ENCODE data around the gene HERC2.
"Not testable (repeated sequence)": the region's sequence is repeated elsewhere in the genome, so short reads cannot be mapped to it uniquely, and the experiment has no call there.

HERC2 gene

DNA sequence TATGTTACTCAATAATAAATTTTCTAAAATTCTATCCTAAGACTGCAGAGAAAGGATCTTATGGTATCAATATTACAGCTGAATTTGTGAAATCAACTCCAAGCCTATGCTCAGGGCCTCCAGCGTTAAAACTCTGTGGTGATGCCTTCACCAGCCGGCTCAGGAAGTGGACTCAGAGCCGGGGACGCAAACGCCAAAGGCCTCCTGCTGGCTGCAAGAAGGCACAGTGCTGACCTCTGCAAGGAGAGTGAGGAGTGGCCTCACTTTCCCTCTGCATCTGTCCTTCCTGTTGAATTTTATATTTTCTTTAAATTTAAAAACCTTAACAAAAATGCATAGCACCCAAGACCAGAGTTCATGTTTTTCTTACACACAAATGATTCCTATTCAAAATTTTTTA is 48.5 kb downstream of the HERC2 start:
- DNase-seq, result no peak

DNA sequence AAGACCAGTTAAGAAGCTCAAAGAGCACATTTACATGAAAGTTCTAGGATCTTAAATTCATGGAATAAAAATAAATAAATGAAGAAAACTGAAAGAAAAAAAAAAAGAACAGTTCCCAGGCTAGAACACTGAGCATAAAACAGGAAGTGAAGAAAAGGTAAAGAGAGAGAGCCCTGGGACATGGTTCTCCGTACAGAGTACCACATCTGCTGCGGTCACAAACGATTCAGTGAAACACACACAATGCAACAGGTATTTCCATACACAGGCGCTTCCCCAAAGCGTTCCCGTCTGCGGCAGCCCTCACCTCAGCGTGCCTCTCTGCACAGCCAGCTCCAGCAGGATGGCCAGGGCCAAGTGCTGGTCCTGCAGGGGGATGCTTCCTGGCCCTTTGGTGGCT is 49.4 kb downstream of the HERC2 start:
- no peak for DNase-seq

DNA sequence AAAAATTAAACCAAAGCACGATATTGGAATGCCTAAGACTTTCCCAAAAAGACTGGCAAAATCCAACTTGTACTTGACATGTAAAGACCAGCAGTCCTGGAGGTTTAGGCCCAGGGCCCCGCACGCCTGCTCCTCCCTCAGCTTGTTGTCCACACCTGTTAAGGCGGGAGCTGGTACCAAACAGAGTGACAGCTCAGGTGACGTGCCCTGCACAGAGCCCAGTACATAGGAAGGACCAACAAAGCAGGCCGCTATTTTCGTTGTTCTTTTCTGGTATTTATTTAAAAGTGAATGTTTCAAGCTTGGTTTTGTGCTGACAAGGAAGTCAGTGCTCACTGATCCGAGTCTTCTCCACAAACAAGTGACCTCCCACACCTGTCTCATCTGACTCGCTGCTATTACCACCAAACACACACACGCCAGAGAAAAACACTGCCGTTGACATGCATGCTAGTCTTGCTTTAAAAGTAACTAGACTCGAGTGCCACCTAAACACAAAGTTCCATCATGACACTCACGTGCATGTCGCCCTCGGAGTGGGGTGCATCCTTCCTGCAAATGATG is 50.2 kb downstream of the HERC2 start:
- no peak for DNase-seq

DNA sequence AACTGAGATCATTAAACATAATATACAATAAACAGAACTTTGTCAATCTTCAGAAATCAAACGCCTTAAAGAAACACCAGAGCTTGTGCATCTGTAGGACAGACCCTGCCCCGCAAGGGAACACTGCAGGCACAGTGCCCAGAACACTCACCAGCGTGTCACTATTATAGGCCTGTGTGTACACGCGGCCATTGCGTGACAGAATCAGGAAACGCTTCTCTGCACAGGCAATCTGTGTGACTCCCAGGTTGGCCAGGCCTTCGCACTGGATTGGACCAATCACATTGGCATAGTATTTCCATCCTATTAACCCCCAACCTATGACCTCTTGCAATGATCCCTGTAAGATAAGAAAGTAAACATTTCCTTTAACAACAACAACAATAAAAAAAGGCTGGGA is 52.9 kb downstream of the HERC2 start:
- DNase-seq, result no peak

DNA sequence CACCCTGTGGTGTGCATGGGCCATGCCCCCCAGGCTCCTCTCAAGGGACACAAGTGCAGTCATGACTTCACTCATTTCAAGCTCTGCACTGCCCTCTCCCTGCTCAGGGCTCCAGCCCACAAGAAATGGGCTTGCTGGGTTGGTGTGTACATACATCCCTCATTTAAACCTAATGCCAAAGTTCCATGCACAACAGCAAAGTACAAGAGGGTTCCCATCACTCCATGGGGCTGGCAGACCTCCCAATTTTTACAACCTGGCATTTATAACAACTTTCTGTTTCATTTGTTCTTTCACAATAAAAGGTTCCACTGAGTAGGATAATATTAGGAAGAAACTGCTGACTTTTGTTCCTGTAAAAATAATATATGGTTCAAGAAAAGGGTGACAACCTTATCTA is 54.3 kb downstream of the HERC2 start:
- no peak for DNase-seq

DNA sequence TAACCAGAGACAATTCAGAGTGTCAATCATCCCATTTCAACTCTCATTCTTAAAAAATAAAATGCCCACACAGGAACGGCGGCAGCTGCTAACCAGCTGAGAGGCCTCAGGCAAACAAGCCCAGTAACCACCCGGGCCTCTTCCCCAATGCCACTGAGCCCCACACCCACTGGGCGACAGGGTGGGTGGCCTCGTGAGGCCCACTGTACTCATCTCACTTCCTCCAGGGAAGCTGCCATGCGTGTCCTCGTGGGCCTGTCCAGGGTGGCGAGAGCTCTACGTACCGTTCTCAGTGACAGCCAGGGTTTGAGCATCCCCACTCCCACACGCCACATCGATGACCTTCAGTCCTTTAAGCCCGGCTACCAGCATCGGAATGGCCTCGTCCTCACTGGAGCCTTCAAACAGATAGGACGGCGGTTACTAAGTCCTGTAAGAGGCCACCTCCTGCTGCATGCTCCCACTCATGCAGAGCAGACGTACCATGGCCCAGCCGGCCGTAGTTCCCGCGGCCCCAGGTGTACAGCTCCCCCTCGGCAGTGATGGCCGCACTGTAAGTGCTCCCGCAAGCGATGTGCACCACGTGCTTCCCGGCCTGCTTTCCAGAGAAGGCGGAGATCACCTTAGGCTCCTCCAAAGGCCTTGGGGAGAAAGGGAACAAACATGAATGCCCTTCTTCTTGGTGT is 56.5 kb downstream of the HERC2 start:
- no peak for DNase-seq

DNA sequence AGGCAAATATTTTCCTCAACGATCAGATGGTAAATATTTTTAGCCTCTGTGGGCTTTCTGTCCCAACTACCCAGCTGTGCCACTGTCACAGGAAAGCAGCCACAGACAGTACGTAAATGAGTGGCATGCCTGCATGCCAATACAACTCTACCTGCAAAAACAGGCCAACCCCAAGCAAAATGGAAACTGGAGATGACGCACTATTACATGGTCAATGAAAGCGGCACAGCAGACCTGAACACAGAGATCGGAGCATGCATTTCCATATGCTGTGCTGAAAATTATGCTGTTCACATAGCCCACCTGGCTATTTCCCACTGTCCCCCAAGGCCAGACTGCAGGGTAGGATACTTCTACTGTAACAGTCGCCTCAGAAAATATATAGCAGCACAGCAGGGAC is 57.8 kb downstream of the HERC2 start:
- no peak for DNase-seq

DNA sequence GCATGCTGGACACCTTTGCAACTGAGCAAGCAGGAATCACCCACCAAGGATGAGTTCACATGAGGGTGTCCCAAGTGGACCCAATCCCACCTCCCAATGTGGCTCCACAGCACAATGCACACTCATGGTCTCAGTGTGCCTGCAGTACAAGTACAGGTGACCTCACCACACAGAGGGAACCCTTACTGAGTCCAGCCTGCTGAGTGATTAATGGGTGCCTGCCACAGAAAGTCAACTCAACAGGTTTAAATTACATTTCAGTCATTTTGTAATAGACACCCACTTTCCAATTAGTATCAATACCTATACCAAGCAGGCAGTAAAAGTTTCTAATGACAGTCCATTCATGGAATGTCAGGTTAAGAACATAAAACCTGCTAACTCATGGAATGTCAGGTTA is 59.5 kb downstream of the HERC2 start:
- DNase-seq, result no peak

DNA sequence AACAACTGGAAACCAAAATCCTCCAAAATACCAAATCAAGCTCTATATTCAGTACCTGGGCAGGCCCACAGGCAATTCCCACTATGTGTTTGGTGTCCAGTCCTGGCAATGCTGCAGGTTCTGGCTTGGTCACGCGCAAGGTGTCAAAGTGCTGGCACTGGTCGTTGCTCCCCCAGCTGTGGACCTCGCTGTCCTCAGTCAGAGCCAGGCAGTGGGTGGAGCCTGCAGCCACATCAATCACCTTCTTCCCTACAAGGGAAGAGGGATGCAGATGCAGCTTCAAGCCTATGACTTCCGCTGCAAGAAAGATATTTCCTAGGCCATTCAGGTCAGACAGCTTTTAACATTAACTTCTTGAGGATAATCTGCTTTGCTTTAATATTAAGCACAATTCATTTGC is 61.3 kb downstream of the HERC2 start:
- no peak for DNase-seq

DNA sequence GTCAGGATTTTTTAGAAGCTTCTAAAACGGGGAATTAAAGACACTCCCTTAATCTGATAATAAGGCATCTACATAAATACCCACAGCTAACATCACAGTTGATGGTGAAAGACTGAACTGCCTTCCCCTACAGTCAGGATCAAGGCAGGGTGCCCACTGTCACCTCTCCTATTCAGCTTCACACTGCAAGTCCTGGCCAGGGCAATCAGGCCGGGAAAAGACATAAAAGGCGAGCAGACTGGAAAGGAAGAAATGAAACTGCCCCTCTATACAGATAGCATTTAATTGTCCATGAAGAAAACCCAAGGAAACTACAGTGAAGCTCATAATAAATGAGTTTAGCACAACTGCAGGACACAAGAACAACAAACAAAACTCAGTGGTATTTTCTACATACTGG is 61.7 kb downstream of the HERC2 start:
- DNase-seq, result no peak

DNA sequence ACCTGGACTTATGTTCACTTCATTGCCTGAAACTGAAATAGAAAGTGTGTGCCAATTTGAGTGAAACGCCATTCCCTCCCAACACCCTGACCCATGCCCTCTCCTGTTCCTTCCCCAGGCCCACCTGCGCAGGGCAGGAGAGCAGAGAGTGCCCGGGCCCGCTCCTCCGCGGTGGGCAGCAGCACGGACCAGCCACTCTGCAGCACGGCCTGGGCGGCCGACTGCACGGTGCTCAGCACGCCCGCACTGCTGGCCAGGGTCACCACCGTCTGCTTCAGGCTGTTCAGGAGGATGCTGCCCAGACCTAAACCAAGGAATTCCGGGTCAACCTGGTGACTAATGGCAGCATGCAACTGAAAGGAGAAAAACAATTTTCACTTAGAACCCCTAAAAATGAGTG is 66.0 kb downstream of the HERC2 start:
- DNase-seq, result no peak

DNA sequence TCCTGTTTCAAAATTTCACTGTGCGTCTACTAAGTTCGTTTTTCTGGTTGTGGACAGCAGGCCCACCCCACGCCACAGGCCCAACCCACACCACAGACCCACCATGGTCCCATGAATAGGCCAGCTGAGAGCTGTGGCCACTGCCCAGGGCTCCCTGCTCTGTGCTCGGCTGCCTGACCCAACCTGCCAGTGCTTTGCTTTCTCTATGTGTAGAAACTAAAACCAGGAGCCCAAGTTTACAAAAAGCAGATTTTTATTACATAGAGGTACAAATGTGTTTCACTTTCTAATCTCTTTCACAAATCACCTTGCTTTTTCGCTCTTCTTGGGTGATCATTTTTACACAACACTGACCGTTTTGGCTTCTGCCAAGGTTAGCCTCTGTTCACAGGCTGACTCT is 69.1 kb downstream of the HERC2 start:
- DNase-seq, result no peak

DNA sequence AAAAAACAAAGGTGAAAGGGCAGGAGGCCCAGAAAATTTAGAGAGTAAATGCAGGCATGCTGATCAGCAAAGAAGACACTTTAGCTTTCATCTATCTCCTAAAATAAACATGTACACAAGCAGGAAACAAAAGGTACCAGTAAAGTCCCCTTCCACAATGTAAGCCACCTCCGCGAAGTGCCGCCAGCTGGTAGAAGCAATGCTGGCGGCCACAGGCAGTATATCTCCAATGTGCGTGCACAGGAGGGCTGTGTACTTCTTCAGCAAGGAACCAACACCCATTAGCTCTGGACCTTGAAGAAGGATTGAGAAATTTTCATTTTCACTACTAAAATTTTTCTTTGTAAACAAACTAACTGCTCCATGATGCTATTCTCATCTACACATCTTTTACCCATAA is 75.4 kb downstream of the HERC2 start:
- DNase-seq, result no peak

DNA sequence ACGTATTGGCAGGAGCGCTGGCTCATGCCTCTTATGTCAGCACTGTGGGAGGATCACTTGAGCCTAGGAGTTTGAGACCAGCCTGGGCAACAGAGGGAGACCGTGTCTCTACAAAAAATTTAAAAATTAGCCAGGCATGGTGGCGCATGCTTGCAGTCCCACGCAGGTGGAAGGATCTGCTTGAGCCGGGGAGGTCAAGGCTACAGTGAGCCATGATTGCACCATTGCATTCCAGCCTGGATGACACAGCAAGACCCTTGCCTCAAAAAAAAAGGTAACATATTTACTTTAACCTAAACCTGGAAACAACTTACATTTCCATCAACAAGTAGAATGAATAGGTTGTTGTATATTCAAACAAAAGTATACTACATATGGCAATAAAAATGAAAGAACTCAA is 78.1 kb downstream of the HERC2 start:
- no peak for DNase-seq

DNA sequence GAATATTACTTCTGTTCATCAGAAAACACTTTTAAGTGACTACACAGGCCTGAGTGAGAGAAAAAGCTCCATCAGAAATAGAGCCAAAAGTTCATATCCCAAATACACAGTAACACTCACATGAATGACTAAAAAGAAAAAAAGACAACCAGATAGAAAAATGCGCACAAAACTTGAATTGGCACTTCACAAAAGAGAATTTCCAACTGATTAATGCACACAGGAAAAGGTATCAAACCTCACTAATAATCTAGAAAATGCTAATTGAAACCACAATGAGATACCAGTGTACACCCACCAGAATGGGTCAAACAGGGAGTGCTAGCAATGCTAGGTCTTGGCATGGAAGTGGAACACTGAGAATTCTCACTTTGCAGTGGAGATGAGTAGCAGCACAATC is 78.6 kb downstream of the HERC2 start:
- no peak for DNase-seq

DNA sequence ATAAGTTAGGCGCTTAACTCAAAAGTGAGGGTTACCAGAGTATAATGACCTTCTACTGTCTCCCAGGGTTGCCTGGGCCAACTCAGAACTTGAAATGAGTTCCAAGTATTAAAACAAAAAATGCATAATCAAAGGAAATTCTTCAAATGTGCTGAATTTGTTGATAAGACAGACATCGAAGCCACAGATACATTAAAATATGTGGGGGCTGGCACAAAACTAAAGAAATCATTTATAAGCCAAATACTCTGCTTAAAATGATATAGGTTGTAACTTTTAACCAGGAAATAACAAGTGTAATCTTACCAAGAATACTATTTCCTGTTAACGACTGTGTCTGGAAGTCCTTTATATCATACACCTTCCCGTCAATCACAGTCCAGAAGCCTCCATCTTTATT is 83.7 kb downstream of the HERC2 start:
- DNase-seq, result not testable (repeated sequence)

DNA sequence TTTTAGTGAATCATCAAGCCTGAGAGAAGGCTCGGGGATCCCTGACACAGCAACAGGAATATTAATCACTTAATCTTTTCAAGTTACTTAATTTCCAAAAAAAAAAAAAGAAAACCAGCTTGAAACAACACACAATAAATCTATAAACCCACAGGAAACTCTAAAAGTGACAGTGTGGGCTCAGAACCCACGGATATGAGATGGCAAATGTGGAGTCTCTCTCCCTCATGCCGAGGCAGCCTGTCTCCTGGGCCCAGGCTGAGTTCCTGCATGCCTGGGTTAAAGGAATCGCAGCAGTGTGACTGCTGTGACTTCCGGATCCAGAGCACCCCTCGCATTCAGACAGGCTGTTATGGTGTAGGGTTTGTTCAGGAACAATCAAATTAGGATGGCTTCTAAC is 90.2 kb downstream of the HERC2 start:
- DNase-seq, result not testable (repeated sequence)

DNA sequence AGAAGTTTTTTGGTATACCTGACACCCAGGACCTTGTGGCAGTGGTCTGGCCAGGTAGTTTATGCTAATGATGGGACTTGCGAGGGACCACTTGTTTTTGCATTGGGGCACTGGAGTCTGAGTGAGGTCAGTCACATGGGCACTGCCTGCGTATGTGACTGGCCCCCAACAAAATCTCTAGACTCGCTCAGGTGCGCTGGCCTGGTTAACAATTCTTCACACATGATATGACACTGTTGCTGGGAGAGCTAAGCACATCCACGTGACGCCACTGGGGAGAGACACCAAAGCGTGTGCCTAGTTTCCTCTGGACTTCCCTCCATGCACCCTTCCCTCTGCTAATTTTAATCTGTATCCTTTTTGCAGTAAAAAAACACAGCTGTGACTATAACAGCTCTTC is 90.6 kb downstream of the HERC2 start:
- DNase-seq, result not testable (repeated sequence)

DNA sequence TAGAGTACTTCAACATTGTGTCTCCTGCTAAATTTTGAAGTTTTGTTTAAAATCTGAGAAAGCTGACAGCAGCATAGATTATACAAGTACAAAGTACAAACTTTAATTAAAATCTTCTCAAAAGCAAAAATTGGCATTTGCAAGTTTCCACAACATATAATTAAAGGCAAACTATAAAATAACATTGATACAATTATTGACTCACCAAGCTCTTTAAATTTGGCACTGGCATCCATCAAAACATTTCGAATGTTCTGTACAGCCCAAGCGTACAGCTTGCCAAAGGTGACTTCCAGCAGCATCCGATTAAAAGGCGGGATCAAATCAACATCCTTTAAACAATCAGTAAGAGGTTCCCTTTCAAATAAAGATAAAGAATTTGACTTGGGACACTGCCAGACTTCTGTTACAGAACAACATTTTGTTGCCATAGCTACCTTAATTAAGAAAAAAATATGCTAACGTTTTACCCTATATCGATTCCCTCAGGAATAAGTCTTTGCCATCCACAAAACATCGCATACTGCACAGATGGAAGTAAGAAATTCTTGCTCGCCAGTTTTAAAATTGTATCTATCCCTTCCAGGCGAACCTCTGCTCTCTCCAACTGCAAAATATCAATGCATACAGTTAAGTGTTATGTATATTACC is 92.9 kb downstream of the HERC2 start:
- not testable (repeated sequence) for DNase-seq

DNA sequence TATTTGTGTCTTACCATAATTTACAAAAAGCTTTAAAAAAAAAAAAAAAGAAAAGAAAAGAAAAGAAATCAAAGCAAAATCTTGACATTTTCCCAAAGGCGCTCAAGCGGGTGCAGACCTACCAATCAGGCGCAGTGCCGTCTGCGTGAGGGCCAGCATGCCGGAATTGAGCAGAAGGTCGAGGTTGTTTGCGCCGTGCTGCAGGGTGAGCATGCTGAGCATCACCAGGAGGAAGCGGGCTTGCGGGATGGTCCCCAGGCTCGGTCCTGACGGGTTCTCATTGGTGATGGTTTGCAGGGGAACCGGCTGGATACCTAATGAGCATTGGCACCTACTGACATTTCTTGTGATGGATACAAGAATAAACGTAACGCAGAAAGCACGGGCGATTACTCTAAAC is 93.9 kb downstream of the HERC2 start:
- no peak for DNase-seq

DNA sequence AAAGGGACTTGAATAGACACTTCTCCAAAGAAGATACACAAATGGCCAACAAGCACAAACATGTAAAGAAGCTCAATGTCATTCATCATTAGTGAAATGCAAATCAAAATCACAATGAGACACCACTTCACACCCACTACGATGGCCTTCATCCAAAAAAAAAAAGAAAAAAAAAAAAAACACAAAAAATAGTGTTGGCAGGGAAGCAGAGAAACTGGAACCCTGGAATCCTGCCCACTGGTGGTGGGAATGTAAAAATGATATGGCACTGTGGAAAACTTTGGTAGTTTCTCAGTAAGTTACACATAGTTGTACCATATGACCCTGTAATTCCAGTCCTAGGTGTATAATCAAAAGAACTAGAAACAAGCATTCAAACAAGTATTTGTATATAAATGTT is 94.7 kb downstream of the HERC2 start:
- DNase-seq, result not testable (repeated sequence)

DNA sequence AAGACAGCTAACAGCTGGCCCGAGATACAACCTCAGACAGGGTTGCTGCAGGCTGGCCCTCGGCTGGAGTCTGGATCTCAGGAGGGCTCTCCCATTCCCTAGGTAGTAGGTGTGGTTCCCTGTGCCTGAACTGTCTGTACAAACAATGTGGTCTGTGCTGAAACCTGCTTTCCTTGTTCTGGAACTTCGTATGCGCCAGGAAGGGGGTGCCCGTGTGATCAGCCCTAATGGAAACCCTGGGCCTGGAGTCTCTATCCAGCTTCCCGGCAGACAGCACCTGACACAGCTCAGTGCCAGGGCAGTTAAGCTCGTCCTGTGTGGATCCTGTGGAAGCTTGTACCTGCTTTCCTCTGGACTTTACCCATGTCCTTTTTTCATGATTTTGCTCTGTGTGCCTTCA is 99.4 kb downstream of the HERC2 start:
- not testable (repeated sequence) for DNase-seq

DNA sequence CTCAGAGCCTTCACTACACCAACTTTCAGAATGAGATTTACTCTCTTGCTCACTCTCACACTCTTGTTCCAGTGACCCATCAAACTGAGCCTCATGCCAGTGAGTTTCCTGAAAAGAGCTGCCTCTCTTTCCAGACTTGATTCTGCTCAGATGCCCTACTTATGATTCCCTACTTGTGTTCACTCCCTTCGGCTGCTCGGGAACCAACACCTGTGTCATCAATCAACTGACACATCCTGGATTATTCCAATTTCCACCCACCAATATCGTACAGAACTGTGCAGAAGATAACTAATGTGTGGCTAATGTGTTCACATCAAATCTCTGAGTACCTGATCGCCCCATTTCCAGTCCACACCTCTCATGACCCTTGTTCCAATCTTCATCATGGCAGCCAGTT is 100.3 kb downstream of the HERC2 start:
- not testable (repeated sequence) for DNase-seq

DNA sequence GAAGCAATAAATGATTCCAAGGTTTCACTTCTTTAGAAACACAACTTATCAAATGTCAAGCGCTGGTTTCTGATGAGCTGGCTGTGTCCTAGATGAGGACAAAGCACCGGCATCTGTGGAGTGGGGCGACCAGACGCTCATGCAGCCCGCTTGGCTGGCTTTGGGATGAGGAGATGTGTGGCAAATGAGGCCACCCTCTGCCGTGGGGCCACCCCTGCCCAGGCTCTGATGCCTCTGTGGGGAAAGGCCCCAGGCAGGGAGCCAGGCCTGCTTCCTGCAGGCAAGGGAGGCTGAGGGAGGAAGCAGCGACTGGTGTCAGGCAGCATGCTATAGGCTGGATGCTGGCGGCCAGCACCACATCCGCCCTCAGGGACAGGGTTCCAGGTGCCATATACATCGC is 102.9 kb downstream of the HERC2 start:
- DNase-seq, result no peak

Measured in CD4-positive, alpha-beta T cell treated with Interferon gamma for 1 hour (primary cell).